Astrocyte (in vitro differentiated cells and primary cell): ENCODE results near the gene SREBF1.

Experiments
- CTCF ChIP-seq: IDR thresholded peaks from 2 replicates; pipeline ENCODE4 v1.5.1; 2011; ENCODE audit warnings: low read depth, mild to moderate bottlenecking, inconsistent platforms, low read length, moderate library complexity; ENCODE audit not compliant: insufficient read depth
- EZH2 ChIP-seq: IDR thresholded peaks from 2 replicates; pipeline ENCODE4 v1.6.1; 2012; ENCODE audit warnings: mild to moderate bottlenecking, low read length, inconsistent platforms; ENCODE audit not compliant: insufficient read depth

- TF ChIP-seq CTCF (no peak), EZH2 (no peak)
Observed at GRCh38 chr17:17846645-17847044, 9.9 kb upstream of the SREBF1 start.
